ENCODE data around the gene BDKRB2. TPM values are rescaled to one million over a fixed set of nuclear protein-coding genes. Genes with fewer than 3 reads are reported as not detected.

BDKRB2 gene
- total RNA-seq, 1 experiment from 2014 or later: 0.15 TPM

- H2BK12ac ChIP-seq (ENCODE audit: insufficient read length, low read depth, low read length): no peak overlapping the region
- H3T11ph ChIP-seq (ENCODE audit: low read length): no peak overlapping the region
- H3K23me2 ChIP-seq (ENCODE audit: insufficient read length, low read depth, low read length, poor library complexity, severe bottlenecking): no peaks in the 10 kb centered on the region
- no peak overlapping the region for H2AFZ ChIP-seq (ENCODE audit: low read length)
- H4K91ac ChIP-seq (ENCODE audit: insufficient read length, low read depth, low read length): no peak overlapping the region
- H4K5ac ChIP-seq (ENCODE audit: insufficient read length, low read depth, low read length): no peak overlapping the region
- no peak overlapping the region for H3K4me2 ChIP-seq (ENCODE audit: insufficient read depth, insufficient read length, low read length)
- no peaks in the 10 kb centered on the region for H3K79me1 ChIP-seq (ENCODE audit: insufficient read depth, low read depth, low read length, poor library complexity, severe bottlenecking)
- no peak overlapping the region for H2BK20ac ChIP-seq (ENCODE audit: low read depth, low read length, poor library complexity, severe bottlenecking)
- H3K4me1 ChIP-seq (ENCODE audit: insufficient read depth, low read length): no peaks in the 10 kb centered on the region
- H3K4ac ChIP-seq (ENCODE audit: low read depth, low read length): no peak overlapping the region
- peaks cover 0 to 6% of the 10 kb centered on the region in 2 experiments; a peak in 3 of 4 replicates for H3K4me1 Mint-ChIP-seq
- peaks cover 3 to 4% of the 10 kb centered on the region in 2 experiments; a peak in 3 of 5 replicates for H3K9me3 Mint-ChIP-seq
- no peaks in the 10 kb centered on the region for H3K79me2 ChIP-seq (ENCODE audit: insufficient read depth, low read length)
- WGBS (ENCODE audit: extremely low coverage, insufficient read length, low lambda C conversion rate): no CpG with 5 or more reads among the region's 7 CpGs
- no peak overlapping the region for H4K8ac ChIP-seq (replicated peaks; ENCODE audit: insufficient read length, low read depth, low read length)
- no peak overlapping the region for H3K27ac ChIP-seq (ENCODE audit: insufficient read length, low read depth, low read length)
- H3K4me3 Mint-ChIP-seq: no peak overlapping the region
- H2BK5ac ChIP-seq (ENCODE audit: insufficient read length, low read length): no peak overlapping the region
- no peaks in the 10 kb centered on the region for H4K20me1 ChIP-seq (ENCODE audit: control insufficient read depth, insufficient read depth, insufficient read length)
- H3K18ac ChIP-seq (ENCODE audit: insufficient read length, low read depth, low read length): no peak overlapping the region
- H3K27me3 ChIP-seq (ENCODE audit: insufficient read depth, low read length): no peaks in the 10 kb centered on the region; the same call in 1 of the 2 replicates
- DNase-seq: no peak
- no peak overlapping the region for H2BK120ac ChIP-seq (ENCODE audit: low read depth, low read length, poor library complexity, severe bottlenecking)
- H3K9me3 ChIP-seq (ENCODE audit: control insufficient read depth, low read depth, low read length): no peaks in the 10 kb centered on the region
- H3K56ac ChIP-seq (ENCODE audit: insufficient read length, low read depth, low read length): no peak overlapping the region
- H3K36me3 Mint-ChIP-seq (ENCODE audit: insufficient read depth in 1 of 3, low read depth in 3 of 3): no peaks in the 10 kb centered on the region; a peak in 1 of 7 replicates
- H2AK5ac ChIP-seq (ENCODE audit: insufficient read length, low read length): no peak overlapping the region
- no peak overlapping the region for H3K27ac Mint-ChIP-seq
- H3K14ac ChIP-seq (ENCODE audit: insufficient read depth, low read length): no peak overlapping the region
- no peak overlapping the region for H2BK15ac ChIP-seq (ENCODE audit: low read depth, low read length)
- H3K9ac ChIP-seq (ENCODE audit: extremely low read depth, insufficient read length, low read length): no peak overlapping the region
- H3K27me3 Mint-ChIP-seq (ENCODE audit: low read depth): peaks cover 10% of the 10 kb centered on the region
- TF ChIP-seq, protein P1, sequence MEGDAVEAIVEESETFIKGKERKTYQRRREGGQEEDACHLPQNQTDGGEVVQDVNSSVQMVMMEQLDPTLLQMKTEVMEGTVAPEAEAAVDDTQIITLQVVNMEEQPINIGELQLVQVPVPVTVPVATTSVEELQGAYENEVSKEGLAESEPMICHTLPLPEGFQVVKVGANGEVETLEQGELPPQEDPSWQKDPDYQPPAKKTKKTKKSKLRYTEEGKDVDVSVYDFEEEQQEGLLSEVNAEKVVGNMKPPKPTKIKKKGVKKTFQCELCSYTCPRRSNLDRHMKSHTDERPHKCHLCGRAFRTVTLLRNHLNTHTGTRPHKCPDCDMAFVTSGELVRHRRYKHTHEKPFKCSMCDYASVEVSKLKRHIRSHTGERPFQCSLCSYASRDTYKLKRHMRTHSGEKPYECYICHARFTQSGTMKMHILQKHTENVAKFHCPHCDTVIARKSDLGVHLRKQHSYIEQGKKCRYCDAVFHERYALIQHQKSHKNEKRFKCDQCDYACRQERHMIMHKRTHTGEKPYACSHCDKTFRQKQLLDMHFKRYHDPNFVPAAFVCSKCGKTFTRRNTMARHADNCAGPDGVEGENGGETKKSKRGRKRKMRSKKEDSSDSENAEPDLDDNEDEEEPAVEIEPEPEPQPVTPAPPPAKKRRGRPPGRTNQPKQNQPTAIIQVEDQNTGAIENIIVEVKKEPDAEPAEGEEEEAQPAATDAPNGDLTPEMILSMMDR (conservative IDR thresholded peaks at IDR 0.05): no peak
- H3K23ac ChIP-seq (ENCODE audit: insufficient read length, low read depth, low read length): no peak overlapping the region
These were observed 24.4 kb upstream of the BDKRB2 start for GRCh38 chr14:96180043-96180874.
